Stomach (tissue), 9 donors: ENCODE data around the gene VAV3. TPM values are rescaled to one million over a fixed set of nuclear protein-coding genes. Genes with fewer than 3 reads are reported as not detected.
A peak's percentile ranks its signal among the peaks of the same experiment; 100 is the strongest.

Source experiments
- DNase-seq, 2 donors: peaks; one replicate each; pipeline versions ENCODE4 v3.0.0 to v3.0.0-alpha.2; 2013 to 2019
- H3K27ac ChIP-seq, 5 donors: fragments of 200-600 bp in 4 of 5; sonication (generic) in 4 of 5; one replicate each; pipeline ENCODE4 v1.5.1; 2013 to 2019; ENCODE audit warnings: mild to moderate bottlenecking in 1 of 5, moderate library complexity in 1 of 5
- H3K27me3 ChIP-seq, 3 donors: fragments of 200-600 bp; sonication (generic); one replicate each; pipeline ENCODE4 v1.5.1; 2017 to 2019; ENCODE audit warnings: mixed run types in 1 of 3
- H3K36me3 ChIP-seq, 4 donors: fragments of 200-600 bp; sonication (generic); 1 replicate in 3 of 4; 2 replicates in 1 of 4; pipeline ENCODE4 v1.5.1; 2016 to 2019
- H3K4me1 ChIP-seq, 4 donors: fragments of 200-600 bp; sonication (generic); one replicate each; pipeline ENCODE4 v1.5.1; 2016 to 2019
- H3K4me3 ChIP-seq, 4 donors: fragments of 200-600 bp; sonication (generic) in 3 of 4; one replicate each; pipeline ENCODE4 v1.5.1; 2016 to 2019; ENCODE audit warnings: mild to moderate bottlenecking in 1 of 4
- H3K9me3 ChIP-seq, 4 donors: fragments of 200-600 bp; sonication (generic); one replicate each; pipeline ENCODE4 v1.5.1; 2016 to 2019
- EP300 ChIP-seq: sonication (generic); formaldehyde crosslinking; IDR thresholded peaks from one replicate; pipeline ENCODE4 v1.6.1; 2017; ENCODE audit warnings: antibody characterized with exemption
- POLR2A ChIP-seq, 4 donors: fragments of 450-650 bp; IDR thresholded peaks; one replicate each; pipeline ENCODE4 v1.6.1; 2016; ENCODE audit warnings: antibody characterized with exemption in 4 of 4, control low read depth in 2 of 4, mild to moderate bottlenecking in 1 of 4, moderate library complexity in 1 of 4
- POLR2AphosphoS5 ChIP-seq, 3 donors: sonication (generic); formaldehyde crosslinking; IDR thresholded peaks; one replicate each; pipeline ENCODE4 v1.6.1; 2016; ENCODE audit warnings: antibody characterized with exemption in 3 of 3
- WGBS, 5 donors: extraction: QIAGEN DNeasy Blood & Tissue Kit in 3 of 5; methylation state at CpG; one replicate each; pipeline versions ENCODE4 v1.1.5 to v1.1.7; 2013 to 2018; 5-methylcytosine and 5-hydroxymethylcytosine counted together
- intact Hi-C: fragments of 100-400 bp; cut with DNase I; formaldehyde crosslinking; loops from one replicate; pipeline ENCODE4 v1.15.1; 2023; ENCODE audit warnings: low total_unique reads
- polyA plus RNA-seq, 3 donors: library from polyadenylated mRNA; stranded (reverse); fragments of 200-250 nt; gene quantifications; one replicate each; pipeline ENCODE4 v1.2.3, GENCODE V29; 2013
- total RNA-seq, 5 donors: library from RNA; depleted of rRNA; stranded (reverse); fragments of >200 nt; gene quantifications; one replicate each; pipeline versions ENCODE4 v1.1.0 to v1.2.3, GENCODE V29; 2014 to 2016
- TF ChIP-seq, protein P1 (sequence below), 7 experiments: fragments of 450-650 bp in 4 of 7; fragments of 200-600 bp in 3 of 7; sonication (generic) in 3 of 7; IDR thresholded peaks; one replicate each; pipeline ENCODE4 v1.5.1; 2016 to 2019; ENCODE audit warnings: antibody characterized with exemption in 7 of 7, control low read depth in 2 of 7, mild to moderate bottlenecking in 1 of 7
- donor health status: healthy with polysubstance abuse.
- donor health status: Bipolar disorder and iron deficiency.
- donor health status: healthy.

The VAV3 gene
- total and polyA plus RNA-seq, 8 donors, result 5.7 to 29.3 (median 6.9) TPM

DNA sequence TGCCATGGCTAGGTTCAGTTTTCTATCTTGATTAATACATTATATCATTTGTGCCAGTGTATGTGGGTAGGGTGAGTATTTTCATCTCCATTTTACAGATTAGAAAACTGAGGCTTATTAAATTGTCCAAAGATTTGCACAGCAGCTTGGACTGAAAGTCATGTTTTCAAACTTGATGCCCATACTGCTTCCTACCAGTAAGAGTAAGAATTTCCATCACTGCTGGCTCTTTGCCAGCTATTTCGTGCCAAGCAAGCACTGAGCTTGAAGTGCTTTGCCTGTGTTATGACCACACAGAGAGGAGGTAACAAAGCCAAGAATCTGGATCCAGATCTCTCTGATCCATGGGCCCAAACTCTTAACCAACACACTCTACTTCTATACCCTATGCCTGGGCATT is 295.0 kb downstream of the VAV3 start:
- intact Hi-C loops, result no loop called here
- Histone ChIP-seq H3K36me3 (no peaks in the 10 kb centered on the region), H3K4me3 (no peak overlapping the region), H3K4me1 (peaks cover 0 to 29% (median 22%) of the 10 kb centered on the region in 4 donors), H3K9me3 (peaks cover 0 to 4% (median 0%) of the 10 kb centered on the region in 4 donors), H3K27me3 (no peaks in the 10 kb centered on the region), H3K27ac (peak overlapping the region in 2 of 5 donors; percentile 24 to 55)
- TF ChIP-seq, protein P1, sequence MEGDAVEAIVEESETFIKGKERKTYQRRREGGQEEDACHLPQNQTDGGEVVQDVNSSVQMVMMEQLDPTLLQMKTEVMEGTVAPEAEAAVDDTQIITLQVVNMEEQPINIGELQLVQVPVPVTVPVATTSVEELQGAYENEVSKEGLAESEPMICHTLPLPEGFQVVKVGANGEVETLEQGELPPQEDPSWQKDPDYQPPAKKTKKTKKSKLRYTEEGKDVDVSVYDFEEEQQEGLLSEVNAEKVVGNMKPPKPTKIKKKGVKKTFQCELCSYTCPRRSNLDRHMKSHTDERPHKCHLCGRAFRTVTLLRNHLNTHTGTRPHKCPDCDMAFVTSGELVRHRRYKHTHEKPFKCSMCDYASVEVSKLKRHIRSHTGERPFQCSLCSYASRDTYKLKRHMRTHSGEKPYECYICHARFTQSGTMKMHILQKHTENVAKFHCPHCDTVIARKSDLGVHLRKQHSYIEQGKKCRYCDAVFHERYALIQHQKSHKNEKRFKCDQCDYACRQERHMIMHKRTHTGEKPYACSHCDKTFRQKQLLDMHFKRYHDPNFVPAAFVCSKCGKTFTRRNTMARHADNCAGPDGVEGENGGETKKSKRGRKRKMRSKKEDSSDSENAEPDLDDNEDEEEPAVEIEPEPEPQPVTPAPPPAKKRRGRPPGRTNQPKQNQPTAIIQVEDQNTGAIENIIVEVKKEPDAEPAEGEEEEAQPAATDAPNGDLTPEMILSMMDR (IDR thresholded peaks at IDR 0.05), result no peak
- peak in 2 of 3 donors; percentile 26 to 49 for TF ChIP-seq POLR2AphosphoS5 (IDR thresholded peaks at IDR 0.05)
- WGBS, 5 donors, result 6 to 15% (median 7%) methylated on average over 1 of the region's 1 CpG
- peak; percentile 84 to 91 for DNase-seq

DNA sequence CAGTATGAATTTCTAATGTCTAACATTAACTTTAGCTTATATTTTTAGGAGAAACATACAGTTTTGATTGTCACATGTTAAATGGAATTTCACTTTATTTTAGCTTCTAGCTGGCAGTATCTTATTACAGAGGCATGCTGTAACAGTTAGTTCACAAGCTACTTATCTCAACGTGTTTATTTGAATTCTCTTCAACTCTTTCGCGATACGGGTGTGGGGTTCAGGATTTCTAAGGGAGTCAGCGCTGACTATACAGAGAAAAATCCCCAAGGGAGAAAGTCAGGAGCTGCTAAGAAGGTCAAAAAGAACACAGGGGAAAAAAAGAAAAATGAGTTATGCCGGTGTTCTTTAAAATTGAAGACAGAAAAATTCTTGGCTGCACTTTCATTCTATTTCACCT is 296.2 kb downstream of the VAV3 start:
- WGBS, 5 donors, result 11 to 34% (median 25%) methylated on average over 6 of the region's 6 CpGs
- intact Hi-C loops, result no loop called here
- H3K4me3 ChIP-seq, result no peak overlapping the region
- TF ChIP-seq, protein P1 (IDR thresholded peaks at IDR 0.05), result no peak
- no peak for TF ChIP-seq EP300
- no peak for TF ChIP-seq POLR2A (IDR thresholded peaks at IDR 0.05)
- TF ChIP-seq POLR2AphosphoS5 (IDR thresholded peaks at IDR 0.05), result no peak
- H3K9me3 ChIP-seq, result no peaks in the 10 kb centered on the region
- peaks cover 0 to 29% (median 22%) of the 10 kb centered on the region in 4 donors for H3K4me1 ChIP-seq
- DNase-seq, result no peak
- H3K27ac ChIP-seq, result peak overlapping the region in 2 of 5 donors; percentile 19 to 55
- H3K27me3 ChIP-seq, result no peaks in the 10 kb centered on the region
- no peaks in the 10 kb centered on the region for H3K36me3 ChIP-seq

DNA sequence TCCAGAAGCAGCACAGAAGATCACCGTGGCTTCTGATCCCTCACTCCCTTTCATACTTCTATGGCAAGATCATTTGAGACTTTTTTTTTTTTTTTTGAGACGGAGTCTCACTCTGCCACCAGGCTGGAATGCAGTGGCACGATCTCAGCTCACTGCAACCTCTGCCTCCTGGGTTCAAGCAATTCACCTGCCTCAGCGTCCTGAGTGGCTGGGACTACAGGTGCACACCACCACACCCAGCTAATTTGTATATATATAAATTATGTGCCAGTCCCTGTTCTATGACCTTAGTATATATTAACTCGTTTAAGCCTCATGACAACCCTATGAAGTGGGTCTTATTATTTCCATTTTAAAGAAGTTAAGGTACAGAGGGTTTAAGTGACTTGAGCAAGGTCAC is 298.5 kb downstream of the VAV3 start:
- Histone ChIP-seq H3K9me3 (no peaks in the 10 kb centered on the region), H3K4me1 (peaks cover 0 to 29% (median 22%) of the 10 kb centered on the region in 4 donors), H3K27ac (no peak overlapping the region), H3K27me3 (no peaks in the 10 kb centered on the region), H3K36me3 (no peaks in the 10 kb centered on the region), H3K4me3 (no peak overlapping the region)
- intact Hi-C loops, result no loop called here
- no peak for TF ChIP-seq EP300
- WGBS, 5 donors, result 54 to 84% (median 80%) methylated on average over 5 of the region's 5 CpGs
- no peak for DNase-seq

DNA sequence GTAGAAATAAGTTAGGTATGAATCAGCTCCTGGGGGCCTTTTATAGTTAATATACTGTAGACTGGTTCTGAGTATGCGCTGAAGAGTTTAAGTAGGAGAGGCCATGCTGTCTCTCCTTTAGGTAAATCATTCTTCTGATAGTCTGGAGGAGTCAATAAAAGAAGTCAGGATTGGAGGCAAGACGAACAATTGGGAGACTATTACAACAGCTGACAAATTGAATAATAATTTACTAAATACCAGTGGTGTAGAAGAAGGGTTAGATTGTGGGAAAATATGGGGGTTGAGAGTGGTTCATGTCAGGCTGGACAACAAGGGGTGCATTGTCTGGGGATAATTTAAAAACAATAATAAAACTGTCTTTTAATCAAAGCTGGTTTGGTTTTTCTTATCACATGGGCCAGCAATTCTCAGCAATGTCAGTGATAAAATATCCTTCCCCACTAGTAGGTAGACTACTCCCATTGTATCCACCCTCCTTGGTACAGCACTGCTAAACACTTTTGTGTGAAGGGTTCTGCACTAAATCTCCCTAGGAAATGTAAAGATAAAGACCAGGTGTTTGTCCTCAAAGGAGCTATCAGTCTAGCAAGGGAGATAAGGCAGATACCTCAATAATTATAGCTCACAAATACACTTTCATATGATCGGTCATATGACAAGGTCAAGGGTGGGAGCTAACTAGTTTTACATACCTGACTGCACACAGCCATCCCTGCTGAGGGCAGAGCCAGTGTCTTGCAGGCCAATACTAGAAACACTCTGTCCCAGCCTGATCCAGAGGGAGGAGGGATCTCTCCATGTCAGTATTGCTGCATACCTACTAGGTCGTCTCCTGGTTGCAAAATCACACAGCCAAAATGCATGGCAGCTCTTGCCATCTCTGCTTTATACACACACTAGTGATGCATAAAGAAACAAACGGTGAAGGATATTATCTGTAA is 299.7 kb downstream of the VAV3 start:
- Histone ChIP-seq H3K27ac (no peak overlapping the region), H3K4me3 (no peak overlapping the region), H3K36me3 (no peaks in the 10 kb centered on the region), H3K27me3 (no peaks in the 10 kb centered on the region), H3K9me3 (no peaks in the 10 kb centered on the region), H3K4me1 (peaks cover 0 to 19% (median 12%) of the 10 kb centered on the region in 4 donors)
- intact Hi-C loops, result no loop called here
- peak in 1 of 2 donors; percentile 26 for DNase-seq
- WGBS, 5 donors, result 50 to 66% (median 53%) methylated on average over 5 of the region's 5 CpGs
- TF ChIP-seq EP300, result no peak
- TF ChIP-seq POLR2AphosphoS5 (IDR thresholded peaks at IDR 0.05), result peak in 1 of 3 donors; percentile 28
- TF ChIP-seq, protein P1 (IDR thresholded peaks at IDR 0.05), result no peak
- TF ChIP-seq POLR2A (IDR thresholded peaks at IDR 0.05), result no peak

DNA sequence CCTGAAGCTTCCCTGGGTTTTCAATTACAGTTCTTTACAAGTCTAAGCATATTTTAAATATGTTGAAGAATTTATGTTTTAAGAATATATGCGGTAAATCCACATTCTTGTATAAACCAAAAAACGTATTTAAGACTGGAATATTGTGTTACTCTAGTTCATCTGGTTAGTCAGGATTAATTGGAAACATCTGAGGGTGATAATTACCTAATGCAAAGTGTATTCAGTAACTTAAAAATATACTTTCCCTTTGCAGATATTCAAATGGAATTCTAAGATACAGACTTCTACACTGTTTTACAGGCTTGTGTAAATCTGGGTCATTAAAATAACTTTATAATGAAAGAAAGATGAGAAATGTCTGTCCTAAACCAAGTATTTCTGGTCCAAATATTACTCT is 302.0 kb downstream of the VAV3 start:
- H3K36me3 ChIP-seq, result no peaks in the 10 kb centered on the region
- intact Hi-C loops, result no loop called here
- H3K4me3 ChIP-seq, result no peak overlapping the region
- 74 to 94% (median 88%) methylated on average over 2 of the region's 2 CpGs for WGBS, 5 donors
- H3K4me1 ChIP-seq, result peaks cover 0 to 6% (median 0%) of the 10 kb centered on the region in 4 donors
- no peaks in the 10 kb centered on the region for H3K27me3 ChIP-seq
- DNase-seq, result no peak
- TF ChIP-seq, protein P1 (IDR thresholded peaks at IDR 0.05), result no peak
- TF ChIP-seq POLR2A (IDR thresholded peaks at IDR 0.05) (no peak), EP300 (no peak), POLR2AphosphoS5 (IDR thresholded peaks at IDR 0.05) (no peak)
- no peaks in the 10 kb centered on the region for H3K9me3 ChIP-seq
- no peak overlapping the region for H3K27ac ChIP-seq
